Stimulated activated CD4-positive, alpha-beta T cell treated with anti-CD3 and anti-CD28 coated beads, Interleukin-2, amount 100 ng/mL, for 4 hours (primary cell): ENCODE measurements around the gene KDM3A.

ENCODE experiments used
- DNase-seq: peaks from one replicate; pipeline ENCODE4 v3.0.0-alpha.2; 2020; ENCODE audit warnings: low read depth

The KDM3A gene

DNA sequence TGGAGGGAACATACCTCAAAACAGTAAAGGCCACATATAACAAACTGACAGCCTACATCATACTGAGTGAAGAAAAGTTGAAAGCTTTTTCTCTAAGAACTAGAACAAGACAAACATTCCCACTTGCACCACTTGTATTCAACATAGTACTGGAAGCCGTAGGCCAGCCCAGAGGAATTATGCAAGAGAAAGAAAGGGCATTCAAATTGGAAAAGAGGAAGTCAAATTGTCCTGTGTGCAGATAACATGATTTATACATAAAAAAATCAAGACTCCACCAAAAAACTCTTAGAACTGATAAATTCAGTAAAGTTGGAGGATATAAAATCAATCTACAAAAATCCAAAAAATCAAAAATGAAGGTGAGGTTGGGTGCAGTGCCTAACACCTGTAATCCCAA is 8.0 kb upstream of the KDM3A start:
- no peak for DNase-seq

DNA sequence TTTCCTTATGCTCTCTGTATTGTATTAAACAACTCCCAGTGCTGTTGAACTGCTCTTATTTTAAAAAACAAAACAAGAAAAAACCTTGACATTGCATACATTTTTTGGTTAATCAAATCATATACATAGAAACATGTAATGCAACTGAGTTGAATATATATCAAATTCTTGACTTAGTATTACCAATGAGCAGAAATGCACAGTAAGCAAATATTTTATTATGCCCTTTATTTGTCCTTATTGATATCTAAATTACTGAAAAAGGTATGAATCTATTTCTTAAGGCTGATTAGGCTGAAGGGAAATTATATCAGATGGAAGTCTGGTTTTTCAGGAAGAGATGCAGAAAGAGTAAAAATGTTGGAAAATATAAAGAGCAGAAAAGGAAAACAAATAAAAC is 6.9 kb upstream of the KDM3A start:
- DNase-seq = no peak

DNA sequence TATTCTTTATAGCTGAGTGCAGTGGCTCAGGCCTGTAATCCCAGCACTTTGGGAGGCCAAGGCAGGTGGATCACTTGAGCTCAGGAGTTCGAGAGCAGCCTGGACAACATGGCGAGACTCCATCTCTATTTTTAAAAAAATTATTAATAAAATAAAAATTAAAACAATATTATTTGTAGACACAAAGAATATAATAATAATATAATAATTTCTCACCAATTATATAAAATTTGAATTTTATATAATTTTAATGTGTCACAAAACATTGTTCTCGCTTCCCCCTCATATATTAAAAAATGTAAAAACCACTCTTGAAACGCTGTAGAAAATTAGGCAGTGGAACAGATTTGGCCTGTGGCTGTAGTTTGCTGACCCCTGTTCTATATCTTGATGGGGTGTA is 5.6 kb upstream of the KDM3A start:
- no peak for DNase-seq

DNA sequence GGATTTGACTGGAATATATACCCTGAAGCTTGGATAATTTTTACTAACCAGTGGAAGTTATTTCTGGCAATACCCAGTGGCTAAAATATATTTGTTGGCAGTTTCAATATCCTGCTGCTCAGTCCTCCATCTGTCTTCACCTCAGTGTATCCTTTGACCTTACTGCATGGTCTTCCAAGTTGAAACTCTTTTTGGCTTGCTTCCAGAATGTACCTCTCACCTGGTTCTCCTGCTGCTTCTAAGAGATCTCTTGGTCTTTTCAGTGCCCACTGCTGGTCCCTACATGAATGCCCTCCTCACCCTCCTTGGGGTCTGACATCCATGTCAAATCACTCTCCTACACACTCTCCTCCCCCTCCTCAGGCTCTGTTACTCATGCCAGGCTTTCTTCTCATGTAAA is 4.8 kb upstream of the KDM3A start:
- no peak for DNase-seq

DNA sequence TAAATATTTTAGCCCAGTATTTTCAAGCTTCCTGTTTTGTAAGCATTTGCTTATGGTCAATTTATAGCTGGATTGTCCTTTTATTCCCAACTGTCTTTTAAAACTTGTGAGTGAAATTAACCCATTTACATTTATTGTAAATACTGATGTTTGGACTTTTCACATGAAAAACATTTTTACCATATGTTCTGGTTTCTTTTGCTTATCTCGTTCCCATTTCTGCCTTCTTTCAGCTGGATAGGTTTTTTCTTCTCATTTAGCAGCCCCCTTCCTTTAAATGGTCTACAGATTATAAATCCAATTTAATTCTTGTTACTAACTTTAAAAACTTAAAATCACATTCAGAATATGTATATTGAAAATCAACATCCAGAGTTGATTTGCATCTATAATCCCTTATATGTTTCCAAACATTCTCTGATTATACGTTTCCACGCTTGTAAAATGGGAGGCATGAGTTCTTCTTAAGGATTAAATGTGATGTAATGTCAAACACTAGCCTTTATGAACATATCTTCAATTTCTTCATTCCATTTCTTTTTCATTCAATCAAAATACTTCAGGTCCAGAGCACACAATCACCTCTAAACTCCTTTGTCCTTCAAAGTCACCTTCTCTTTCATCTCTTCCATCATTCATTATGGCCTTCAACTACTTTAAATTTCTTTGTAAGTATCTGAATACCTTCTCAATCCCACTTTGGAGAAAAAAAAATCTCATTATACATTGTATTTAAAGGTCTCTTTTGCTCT is 1.1 kb upstream of the KDM3A start:
- DNase-seq = no peak

DNA sequence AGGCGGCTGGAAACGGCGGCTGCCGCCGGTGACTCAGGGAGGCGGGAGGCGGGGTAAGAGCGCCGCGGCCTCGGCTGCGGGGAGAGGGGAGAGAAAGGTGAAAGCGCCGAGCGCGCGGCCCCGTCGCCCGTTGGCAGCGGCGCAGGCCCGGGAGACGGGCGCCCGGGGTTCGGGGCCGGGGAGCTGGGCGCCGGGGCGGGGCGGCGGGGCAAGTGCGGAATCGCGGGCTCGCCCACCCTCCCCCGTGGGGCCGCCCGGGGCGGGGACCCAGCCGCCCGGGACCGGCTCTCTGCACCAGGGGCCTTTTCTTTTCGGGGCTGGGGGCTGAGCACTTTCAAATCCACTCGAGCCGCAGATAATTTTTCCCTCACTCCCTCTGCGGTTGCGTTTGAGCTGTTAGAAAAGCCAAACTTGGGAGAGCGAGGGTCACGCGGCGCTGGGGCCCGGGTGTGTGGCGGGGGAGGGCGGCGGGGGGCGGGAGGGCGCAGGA is 266 bp downstream of the KDM3A start:
- DNase-seq = no peak

DNA sequence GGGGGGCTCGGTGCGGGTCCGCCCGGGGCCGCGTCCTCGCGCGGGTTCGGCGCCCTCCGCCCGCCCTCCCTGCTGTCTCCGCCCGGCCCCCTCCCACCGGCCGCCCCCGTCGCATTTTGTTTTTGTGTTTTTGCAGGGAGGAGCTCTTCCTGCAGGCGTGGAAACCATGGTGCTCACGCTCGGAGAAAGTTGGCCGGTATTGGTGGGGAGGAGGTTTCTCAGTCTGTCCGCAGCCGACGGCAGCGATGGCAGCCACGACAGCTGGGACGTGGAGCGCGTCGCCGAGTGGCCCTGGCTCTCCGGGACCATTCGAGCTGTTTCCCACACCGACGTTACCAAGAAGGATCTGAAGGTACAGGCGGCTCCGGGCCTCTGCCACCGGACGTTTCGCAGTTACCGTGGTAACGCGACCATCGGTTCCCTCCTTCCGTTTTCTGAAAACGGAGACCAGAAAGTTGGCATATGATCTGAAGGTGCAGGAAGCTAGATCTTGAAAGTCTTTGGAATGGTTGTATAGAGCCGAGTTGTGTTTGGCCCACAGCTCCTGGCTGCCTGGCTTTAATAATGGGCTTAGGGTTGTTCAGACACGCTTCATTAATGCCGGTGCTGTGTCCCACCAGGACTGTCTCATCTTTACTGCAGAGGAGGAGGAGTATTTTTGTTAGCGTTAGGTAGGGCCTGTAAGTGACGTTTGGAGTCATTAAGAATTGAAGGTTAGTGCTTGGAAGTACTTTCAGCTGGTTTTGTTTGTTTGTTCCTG is 891 bp downstream of the KDM3A start:
- peak; percentile 57 for DNase-seq

DNA sequence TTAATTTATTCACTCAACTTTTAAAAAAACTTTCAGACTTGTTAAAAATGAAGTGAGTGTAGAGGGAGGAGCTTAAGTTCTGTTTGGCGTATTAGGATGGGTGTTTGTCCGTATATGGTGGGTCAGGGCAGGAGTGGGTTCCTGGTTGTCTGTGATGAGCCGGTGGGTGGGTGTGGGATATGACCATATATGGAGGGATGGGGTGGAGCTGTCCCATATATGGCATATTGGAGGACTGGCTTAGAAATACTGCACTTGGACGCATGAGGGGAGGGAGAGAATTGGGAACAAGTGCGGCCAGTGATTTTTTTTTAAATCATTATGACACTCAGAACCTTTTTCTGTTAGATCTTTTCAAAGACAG is 1.5 kb downstream of the KDM3A start:
- peak; percentile 65 for DNase-seq

DNA sequence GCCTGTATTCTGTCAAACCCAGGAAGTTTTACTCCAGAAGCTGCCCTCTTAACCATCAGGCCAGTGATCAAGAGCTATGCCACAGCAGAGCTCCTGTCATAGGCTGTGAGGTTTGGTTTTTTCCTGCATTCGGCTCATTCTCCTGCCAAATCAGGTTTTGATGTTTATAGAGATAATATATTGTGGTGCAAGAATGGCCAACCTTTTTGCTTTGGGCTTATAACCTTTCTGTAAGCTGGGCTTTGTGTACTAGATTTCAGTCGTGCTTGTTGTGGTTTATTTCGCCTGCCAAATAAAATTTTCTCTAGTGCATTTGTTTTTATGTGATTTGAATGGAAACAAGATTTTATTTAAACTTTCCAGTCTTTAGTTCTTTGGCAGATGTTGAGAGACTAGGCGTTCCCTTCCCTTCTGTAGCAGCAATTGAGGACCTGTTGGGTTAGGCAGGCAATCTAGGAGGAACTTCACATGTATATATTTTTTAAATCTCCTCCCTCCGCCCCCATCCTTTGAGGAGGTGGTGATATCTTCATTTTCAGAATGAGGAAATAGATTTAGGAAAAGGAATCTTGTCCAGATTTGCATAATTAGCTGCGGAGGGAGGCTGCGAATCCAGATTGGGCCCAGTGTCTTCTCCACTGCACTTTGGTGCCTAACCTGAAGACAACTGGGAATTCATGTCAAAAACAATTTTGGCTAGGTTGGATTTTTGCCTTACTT is 2.6 kb downstream of the KDM3A start:
- DNase-seq = no peak

DNA sequence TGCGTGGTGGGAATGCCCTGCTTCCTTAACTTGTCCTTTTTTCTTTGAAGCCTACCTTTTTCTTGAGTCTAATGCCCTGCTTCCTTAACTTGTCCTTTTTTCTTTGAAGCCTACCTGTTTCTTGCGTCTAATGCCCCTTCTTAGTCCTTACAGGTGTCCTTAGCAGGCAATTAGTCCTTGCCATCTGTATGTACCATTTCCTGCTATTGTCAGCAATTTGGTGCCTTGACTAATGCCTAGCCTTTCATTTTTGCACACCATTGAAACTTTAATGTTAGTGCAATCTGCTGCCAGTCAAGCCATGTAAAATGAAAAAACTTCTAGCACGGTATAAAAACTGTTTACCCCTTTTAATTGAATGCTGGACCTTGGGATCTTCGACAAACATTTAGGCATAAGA is 4.3 kb downstream of the KDM3A start:
- DNase-seq = no peak

DNA sequence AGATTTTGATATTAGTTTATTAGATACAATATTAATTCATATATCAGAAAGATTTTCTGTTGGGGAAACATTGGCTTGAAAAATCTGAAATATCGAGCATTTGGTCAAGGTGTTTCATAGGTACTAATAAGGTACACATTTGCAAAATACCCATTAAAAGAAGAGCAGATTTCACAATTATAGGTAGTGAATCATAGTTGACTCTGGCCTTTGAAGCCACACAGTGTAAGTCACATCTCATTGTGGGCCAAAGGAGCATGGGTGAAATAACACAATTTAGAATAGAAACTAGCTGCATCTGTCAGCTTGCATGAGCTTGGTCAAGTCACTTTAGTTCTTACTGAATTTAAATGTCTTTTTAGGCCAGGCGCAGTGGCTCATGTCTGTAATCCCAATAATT is 4.9 kb downstream of the KDM3A start:
- no peak for DNase-seq

DNA sequence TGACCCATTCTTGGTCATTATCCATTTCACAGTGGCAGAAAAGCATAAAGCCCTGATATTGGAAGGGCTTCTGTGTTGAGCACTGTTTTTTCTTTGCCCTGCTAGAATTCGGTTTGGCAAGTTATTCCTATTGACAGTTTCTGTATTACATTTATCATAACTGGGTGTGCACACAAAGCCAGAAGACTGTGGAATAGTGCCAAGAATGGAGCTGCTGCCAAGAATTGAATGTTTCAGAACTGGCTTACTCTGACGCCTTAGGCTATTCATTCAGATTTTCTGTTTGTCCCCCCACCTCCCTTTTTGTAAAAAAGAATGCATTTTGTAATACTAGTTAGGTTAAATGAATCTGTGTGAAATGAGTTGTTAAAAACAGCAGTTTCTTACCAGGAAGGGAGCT is 12.7 kb downstream of the KDM3A start:
- DNase-seq = no peak

DNA sequence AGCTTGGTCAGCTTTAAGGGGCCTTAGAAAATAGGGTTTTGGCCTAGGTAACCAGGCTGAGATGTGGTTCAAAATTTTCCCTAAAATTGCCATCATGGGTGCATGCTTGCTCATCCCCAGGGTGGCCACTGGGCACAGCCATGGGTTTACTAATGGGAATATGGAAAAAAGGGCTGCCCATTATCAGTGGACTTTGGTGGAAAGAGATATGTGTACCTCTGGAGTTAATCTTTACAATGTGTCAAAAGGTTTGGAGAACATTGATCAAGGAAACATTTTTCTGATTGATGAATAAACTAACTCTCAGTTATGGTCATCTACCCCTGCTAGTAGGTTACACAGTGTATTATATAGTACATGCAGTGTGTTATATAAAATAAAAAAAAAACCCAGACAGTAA is 13.1 kb downstream of the KDM3A start:
- no peak for DNase-seq

DNA sequence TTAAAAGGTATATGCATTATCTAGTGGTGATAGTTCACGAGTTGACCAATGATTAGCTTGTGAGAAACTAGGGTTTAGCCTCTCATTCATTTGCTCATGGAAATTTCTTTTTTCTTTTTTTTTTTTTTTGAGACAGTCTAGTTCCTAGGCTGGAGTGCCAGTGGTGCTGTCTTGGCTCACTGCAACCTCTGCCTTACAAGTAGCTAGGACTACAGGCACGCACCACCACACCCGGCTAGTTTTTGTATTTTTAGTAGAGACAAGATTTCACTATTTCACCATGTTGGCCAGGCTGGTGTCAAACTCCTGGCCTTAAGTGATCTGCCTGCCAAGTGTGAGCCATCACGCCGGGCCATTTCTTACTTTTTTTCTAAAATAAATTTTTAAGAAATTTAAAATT is 14.0 kb downstream of the KDM3A start:
- DNase-seq = no peak

DNA sequence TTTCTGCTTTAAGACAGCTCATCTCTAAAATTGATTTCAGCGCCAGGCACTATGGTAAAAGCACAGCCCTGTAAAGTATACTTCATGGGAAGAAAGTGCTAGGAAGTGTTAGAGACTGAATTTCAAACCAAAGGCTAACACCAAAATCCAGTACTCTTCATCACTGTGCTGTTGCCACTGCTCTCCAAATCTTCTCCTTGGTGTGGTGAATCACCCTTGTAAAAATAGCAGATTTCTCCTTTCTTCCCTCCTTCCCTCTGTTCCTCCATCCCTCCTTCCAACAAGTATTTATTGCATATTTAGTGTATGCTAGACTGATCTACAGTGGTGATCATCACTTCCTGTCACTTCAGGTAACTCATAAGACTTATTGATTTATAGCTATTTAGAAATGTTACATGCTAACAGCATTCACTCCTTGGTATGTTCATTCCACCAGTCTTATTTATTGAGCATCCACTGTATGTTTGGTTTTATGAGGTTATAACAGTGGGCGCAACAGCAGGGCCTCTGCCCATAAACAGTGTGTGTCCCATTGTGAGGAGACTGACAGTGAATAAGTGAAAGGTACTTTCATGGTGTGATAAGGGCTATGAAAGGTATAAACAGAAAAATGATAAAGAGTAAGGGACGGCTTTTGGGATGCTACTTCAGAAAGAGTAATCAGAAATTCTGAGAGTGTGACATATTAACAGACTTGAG is 20.0 kb downstream of the KDM3A start:
- no peak for DNase-seq

DNA sequence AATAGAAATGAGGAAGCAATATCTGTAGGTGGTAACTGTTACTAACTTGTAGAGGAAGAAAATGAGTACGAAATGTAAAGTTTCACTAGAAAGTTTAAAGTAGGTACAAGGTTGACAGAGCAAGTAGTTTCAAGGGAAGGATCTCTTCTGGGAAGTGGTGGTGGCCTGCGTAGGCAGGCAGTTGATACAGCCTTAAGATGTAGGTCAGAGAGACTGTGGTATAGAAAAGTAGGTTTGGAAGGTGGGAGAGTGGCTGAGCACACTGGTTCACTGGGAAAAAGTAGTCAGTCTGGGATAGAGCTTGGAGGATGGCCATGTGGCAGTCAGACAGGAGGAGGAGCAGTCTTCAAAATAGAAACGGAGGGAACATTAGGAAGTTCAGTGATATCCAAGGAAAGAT is 23.5 kb downstream of the KDM3A start:
- no peak for DNase-seq

DNA sequence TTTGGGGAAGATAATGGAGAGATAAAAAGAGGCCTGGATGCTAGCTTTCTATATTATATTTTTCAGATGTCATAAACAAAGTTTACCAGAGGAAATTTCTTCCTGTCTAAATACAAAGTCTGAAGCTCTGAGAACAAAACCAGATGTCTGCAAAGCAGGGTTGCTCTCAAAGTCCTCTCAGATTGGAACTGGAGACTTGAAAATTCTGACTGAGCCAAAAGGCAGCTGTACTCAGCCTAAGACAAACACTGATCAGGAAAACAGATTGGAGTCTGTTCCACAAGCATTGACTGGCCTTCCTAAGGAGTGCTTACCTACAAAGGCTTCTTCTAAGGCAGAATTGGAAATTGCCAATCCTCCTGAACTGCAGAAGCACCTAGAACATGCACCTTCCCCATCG is 25.1 kb downstream of the KDM3A start:
- DNase-seq = no peak

DNA sequence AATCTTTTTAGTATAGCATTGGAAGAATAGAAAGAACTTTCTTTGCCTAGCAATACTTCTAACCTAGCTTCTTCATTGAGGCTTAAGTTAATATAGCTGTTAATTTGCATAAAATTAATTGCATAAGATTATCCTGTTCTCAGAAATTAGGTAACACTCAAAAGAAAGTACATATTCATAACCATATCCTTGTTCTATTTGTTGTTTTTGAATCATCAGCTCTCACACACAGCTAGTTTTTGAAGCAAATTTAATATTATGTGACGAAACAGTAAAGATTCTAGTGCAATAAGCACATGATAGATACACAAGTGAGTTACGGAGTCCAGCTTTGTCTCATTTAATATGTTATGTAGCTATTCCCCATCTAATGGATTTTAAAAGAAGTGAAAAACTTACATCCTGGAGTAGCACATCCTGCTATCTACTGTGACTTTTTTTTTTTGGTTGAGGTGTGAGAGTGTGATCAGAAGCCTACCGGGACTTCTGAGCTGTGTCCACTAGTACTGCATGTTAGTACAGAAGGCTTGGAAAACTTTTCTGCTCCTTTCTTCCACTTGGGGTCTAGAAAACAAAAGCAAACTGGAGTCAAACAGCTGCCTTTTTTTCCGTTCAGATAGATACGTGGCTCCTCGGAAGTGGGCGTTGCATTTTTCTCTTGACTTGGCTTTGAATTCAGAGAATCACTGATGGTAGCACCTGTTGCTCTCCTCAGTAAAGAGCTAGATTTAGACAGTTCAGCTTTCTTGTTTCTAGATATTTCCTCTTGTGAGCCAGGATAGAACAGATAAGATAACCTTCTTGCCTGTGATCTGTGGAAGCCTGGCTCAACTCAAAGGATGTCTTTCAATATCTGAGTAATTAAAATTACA is 27.2 kb downstream of the KDM3A start:
- DNase-seq = peak; percentile 37

DNA sequence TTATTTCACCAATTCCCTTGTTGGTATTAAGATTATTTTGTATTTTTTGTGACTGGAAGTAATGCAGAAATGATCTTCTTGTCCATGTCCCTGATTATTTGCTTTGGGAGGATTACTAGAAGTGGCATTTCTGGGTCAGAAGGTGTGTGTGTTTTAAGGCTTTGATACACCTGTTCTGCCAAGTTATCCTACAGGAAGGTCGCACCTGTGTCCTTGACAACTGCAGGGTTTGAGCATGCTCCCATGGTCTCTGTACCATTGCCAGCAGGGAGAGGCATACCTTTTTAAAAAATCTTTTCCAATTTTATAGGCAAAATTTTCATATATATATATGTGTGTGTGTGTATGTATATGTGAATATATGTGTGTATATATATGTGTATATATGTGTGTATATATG is 29.7 kb downstream of the KDM3A start:
- DNase-seq = no peak

DNA sequence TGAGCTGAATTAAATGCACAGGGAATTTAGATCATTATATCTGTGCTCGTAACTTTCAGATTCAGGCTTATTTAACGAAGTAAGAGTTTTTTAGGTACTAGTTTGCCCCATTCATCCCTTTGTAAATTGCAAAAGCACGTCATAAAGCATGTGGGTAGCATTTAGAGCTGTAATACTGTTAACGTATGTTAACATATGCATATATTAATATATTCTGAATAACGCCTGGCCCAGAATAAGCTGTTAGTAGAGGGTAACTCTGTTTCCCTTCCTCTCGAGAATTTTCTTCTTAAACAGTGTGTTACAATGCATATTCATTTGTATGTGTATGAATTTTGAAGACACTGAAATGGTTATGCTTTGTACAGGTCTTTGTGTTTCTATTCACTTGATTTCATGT is 30.5 kb downstream of the KDM3A start:
- no peak for DNase-seq

DNA sequence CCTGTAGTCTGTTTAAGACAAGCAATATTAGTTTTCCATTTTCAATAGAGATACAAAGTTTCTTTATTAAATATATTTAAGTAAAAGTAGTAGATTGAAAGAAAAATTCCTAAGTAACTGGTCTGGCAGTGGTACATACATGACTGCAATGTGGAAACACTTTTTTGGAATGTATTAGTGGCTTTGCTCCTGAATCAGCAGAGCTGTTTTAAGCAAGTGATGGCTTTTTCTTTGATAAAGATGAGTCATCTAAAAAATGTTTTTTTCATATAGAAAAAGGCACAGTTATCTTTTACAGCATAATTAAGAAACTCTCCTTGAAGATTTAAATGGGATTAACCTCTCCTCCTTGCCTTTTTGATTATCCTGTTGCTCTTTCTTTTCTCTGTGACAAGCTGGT is 34.9 kb downstream of the KDM3A start:
- no peak for DNase-seq

DNA sequence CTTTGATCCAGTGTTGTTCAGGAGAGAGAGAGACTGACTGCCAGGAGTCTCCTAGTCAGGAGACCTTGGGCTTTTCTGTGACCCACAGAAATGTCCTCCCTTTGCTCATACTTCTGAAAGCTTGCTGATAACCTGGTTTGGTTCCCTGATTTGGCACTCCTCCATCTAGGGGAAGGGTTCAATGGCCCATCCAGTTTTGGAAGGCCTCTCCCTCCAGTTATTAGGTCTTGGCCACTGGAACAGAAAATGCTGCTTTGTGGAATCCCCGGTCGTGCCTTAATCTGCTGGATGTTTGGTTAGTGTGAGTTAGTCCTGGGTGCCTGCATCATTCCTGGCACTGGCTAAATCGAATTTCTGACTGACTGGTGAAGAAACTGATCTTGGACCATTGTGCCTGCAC is 35.7 kb downstream of the KDM3A start:
- DNase-seq = no peak
